Stimulated activated CD4-positive, alpha-beta T cell treated with anti-CD3 and anti-CD28 coated beads, Interleukin-4, amount 100 ng/mL, for 4 hours (primary cell): ENCODE data around the gene ZNF763.
"Not testable (repeated sequence)": the region's sequence is repeated elsewhere in the genome, so short reads cannot be mapped to it uniquely, and the experiment has no call there.

Experiments used
- DNase-seq, 2 experiments: peaks; one replicate each; pipeline ENCODE4 v3.0.0-alpha.2; 2020

ZNF763 gene

GRCh38 chr19:11964858-11965645 is at the start of gene ZNF763:
TSS of gene ZNF763 (plus strand) at chr19:11965040. CDS start at chr19:11965209, 169 bp downstream.
- DNase-seq: peak; percentile 83 to 84

- DNase-seq: no peak
Observed at GRCh38 chr19:11921852-11922495, 42.9 kb upstream of the ZNF763 start.

GRCh38 chr19:11924886-11925650 is 39.8 kb upstream of the ZNF763 start, which contains the start of gene ZNF700:
TSS of gene ZNF700 (plus strand) at chr19:11925107. CDS start at chr19:11925211, 104 bp downstream.
- DNase-seq: peak; percentile 88 to 90

DNA sequence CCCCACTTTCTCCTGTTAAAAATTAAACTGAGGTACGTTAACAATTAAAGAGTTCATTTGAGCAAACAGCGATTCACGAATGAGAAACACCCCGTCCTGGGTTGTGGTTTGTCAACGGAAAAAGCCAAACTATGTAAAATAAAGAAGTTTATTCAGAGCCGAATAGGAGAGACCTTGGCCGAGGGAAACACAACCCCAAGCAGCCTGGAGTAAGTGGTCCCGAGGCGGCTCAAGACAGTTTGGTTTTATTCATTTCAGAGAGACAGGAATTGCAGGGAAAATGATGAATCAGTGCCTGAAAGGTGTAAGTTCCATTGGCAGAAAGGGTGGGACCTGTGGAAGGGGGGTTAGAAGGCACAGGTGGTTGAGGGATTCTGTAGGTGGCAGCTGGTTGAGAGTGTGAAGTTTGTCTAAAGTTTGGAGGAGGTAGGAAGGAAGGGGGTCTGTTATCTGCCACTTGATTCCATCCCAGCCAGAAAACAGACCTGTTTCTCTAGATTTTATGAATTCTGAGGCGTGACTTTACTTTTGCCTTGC is 39.1 kb upstream of the ZNF763 start:
- DNase-seq: not testable (repeated sequence)

- DNase-seq: no peak
Observed at GRCh38 chr19:11927227-11927626, 37.6 kb upstream of the ZNF763 start.

DNA sequence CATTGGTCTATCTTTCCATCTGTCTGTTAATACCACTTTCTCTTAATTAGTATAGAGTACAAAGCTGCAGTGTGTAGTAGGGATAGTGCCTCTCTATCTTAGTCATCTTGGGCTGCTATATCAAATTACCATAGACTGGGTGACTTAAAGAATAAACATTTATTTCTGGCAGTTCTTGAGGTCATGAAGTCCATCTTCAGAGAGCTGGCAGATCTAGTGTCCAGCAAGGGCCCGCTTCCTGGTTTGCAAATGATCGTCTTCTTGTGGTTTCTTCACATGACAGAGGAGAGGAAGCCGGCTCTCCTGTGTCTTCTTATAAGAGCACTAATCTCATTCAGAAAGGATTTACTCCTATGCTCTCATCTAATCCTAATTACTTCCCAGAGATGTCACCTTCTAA is 33.8 kb upstream of the ZNF763 start:
- DNase-seq: no peak

DNA sequence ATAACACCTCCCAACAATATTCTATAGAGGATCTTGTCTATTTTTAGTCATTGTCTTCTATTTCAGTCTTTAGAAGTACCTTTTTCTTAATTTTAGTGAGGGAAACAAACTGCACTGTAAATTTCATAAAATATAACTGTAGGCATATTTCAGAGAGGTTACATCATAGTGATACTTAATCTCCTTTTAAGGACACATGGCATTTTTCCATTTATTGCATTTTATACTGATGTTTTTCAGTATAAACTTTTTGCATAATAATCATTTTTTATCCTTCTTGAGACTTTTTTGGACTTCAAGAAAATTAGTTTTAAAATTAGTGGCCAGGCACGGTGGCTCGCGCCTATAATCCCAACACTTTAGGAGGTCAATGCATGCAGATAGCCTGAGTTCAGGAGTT is 33.3 kb upstream of the ZNF763 start:
- DNase-seq: no peak

DNA sequence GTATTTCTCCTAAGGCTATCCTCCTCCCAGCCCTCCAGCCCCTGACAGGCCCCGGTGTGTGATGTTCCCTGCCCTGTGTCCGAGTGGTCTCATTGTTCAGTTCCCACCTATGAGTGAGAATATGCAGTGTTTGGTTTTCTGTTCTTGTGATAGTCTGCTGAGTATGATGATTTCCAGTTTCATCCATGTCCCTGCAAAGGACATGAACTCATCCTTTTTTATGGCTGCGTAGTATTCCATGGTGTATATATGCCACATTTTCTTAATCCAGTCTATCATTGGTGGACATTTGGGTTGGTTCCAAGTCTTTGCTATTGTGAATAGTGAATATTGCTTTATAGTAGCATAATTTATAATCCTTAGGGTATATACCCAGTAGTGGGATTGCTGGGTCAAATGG is 29.0 kb upstream of the ZNF763 start:
- not testable (repeated sequence) for DNase-seq

DNA sequence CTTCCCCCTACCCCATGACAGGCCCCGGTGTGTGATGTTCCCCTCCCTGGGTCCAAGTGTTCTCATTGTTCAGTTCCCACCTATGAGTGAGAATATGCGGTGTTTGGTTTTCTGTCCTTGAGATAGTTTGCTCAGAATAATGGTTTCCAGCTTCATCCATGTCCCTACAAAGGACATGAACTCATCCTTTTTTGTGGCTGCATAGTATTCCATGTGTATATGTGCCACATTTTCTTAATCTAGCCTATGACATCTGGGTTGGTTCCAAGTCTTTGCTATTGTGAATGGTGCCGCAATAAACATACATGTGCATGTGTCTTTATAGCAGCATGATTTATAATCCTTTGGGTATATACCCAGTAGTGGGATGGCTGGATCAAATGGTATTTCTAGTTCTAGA is 26.5 kb upstream of the ZNF763 start:
- DNase-seq: not testable (repeated sequence)

DNA sequence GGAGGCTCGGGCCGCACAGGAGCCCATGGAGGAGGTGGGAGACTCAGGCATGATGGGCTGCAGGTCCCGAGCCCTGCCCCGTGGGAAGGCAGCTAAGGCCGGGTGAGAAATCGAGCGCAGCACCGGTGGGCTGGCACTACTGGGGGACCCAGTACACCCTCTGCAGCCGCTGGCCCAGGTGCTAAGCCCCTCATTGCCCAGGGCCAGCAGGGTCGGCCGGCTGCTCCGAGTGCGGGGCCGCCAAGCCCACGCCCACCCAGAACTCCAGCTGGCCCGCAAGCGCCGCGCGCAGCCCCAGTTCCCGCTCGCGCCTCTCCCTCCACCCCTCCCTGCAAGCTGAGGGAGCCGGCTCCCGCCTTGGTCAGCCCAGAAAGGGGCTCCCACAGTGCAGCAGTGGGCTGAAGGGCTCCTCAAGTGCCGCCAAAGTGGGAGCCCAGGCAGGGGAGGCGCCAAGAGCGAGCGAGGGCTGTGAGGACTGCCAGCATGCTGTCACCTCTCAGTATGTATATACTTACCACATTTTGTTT is 23.4 kb upstream of the ZNF763 start:
- DNase-seq: not testable (repeated sequence)

DNA sequence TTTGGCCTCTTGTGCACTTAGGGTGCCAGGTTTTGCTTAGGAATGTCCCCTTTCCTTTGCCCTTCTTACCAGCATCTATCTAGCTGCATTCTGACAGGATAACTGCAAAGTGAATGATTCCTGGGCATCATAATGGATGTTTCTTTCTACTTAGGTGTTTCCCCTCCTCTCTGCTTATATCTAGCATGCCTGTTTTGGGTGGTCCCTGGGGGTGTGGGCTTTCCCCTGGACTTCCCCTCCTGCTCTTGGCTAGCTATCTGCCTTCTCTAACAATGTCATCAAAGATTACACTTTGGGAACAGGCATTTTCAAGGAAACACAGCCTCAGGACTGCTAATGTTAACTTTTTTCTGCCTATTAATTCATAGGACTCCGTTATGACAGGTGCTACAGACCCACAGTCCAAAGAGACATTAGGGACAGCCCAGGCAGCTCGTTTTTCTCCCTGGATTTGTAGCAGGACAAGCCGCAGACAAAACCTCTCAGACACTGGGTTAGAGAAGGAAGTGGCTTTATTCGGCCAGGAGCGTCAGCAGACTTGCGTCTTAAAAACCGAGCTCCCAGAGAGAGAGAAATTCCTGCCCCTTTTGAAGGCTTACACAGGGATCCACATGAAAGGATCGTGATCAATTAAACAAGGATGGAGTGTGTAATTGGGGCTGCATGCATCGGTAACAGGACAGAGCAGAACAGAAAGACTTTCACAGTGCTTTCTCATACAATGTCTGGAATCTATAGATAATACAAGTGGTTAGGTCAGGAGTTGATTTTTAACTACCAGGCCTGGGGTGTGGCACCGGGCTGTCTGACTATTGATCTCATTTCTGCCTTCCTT is 22.6 kb upstream of the ZNF763 start:
- DNase-seq: no peak

GRCh38 chr19:11942843-11943108 is 22.1 kb upstream of the ZNF763 start:
- no peak for DNase-seq

GRCh38 chr19:11944656-11945055 is 20.2 kb upstream of the ZNF763 start:
- DNase-seq: no peak

DNA sequence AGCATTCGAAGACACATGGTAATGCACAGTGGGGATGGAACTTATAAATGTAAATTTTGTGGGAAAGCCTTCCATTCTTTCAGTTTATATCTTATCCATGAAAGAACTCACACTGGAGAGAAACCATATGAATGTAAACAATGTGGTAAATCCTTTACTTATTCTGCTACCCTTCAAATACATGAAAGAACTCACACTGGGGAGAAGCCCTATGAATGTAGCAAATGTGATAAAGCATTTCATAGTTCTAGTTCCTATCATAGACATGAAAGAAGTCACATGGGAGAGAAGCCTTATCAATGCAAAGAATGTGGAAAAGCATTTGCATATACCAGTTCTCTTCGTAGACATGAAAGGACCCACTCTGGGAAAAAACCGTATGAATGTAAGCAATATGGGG is 16.2 kb upstream of the ZNF763 start:
- no peak for DNase-seq

DNA sequence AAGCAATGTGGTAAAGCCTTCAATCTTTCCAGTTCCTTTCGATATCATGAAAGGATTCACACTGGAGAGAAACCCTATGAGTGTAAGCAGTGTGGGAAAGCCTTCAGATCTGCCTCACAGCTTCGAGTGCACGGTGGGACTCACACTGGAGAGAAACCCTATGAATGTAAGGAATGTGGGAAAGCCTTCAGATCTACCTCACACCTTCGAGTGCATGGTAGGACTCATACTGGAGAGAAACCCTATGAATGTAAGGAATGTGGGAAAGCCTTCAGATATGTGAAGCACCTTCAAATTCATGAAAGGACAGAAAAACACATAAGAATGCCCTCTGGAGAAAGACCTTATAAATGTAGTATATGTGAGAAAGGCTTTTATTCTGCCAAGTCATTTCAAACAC is 15.6 kb upstream of the ZNF763 start:
- no peak for DNase-seq

DNA sequence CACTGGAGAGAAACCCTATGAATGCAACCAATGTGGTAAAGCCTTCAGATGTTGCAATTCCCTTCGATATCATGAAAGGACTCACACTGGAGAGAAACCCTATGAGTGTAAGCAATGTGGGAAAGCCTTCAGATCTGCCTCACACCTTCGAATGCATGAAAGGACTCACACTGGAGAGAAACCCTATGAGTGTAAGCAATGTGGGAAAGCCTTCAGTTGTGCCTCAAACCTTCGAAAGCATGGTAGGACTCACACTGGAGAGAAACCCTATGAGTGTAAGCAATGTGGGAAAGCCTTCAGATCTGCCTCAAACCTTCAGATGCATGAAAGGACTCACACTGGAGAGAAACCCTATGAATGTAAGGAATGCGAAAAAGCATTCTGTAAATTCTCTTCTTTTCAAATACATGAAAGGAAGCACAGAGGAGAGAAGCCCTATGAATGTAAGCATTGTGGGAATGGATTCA is 15.2 kb upstream of the ZNF763 start:
- not testable (repeated sequence) for DNase-seq

DNA sequence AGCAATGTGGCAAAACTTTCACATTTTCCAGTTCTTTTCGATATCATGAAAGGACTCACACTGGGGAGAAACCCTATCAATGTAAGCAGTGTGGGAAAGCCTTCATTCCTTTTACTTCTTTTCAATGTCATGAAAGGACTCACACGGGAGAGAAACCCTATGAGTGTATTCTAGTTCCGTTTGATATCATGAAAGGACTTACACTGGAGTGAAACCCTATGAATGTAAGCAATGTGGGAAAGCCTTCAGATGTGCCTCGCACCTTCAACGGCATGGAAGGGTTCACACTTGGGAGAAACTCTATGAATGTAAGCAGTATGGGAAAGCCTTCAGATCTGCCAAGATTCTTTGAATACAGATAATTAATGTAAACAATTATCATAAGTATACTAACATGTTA is 14.5 kb upstream of the ZNF763 start:
- no peak for DNase-seq

GRCh38 chr19:11963566-11964355 is 1.1 kb upstream of the ZNF763 start:
- DNase-seq: peak; percentile 65 to 68

GRCh38 chr19:11964496-11964857 is 363 bp upstream of the ZNF763 start:
- no peak for DNase-seq

DNA sequence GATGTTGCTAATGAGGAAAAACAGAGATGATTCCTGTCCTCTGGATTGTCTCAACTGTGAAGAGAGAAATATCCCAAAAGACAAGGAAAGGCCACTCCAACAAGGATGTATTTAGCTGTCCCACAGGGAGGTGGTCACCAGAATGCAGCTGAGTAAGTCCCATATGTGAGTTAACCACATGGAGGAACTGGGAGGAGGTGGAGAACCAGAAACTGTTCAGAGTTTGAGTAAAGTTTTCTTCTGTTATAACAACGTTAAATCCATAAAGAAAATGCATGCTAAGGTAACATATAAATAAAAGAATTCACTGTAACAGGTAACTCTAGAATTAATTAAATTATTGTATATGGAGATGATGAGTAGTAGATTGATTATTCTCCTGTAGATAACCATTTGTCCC is 5.3 kb downstream of the ZNF763 start:
- no peak for DNase-seq

- no peak for DNase-seq
Observed at GRCh38 chr19:11971041-11971440, 6.2 kb downstream of the ZNF763 start.
